ENCODE measurements around the gene LHFPL6. TPM values are rescaled to one million over a fixed set of nuclear protein-coding genes. Genes with fewer than 3 reads are reported as not detected.

LHFPL6 gene
- total RNA-seq, 1 experiment from 2014 or later, result 8.9 TPM

GRCh38 chr13:39462906-39463305 lies 140.1 kb downstream of the LHFPL6 start:
- POLR2A ChIA-PET, result no interaction called here
- Mint-ChIP-seq H3K4me1 (ENCODE audit: insufficient read depth, unreplicated experiment) (no peaks in the 10 kb centered on the region), H3K36me3 (ENCODE audit: insufficient read depth, unreplicated experiment) (no peaks in the 10 kb centered on the region), H3K9me3 (ENCODE audit: unreplicated experiment) (no peaks in the 10 kb centered on the region), H3K27ac (ENCODE audit: low read depth, unreplicated experiment) (no peak overlapping the region), H3K27me3 (ENCODE audit: insufficient read depth, unreplicated experiment) (no peaks in the 10 kb centered on the region), H3K4me3 (ENCODE audit: unreplicated experiment) (no peak overlapping the region)
- no peak for TF ChIP-seq CTCF (IDR thresholded peaks at IDR 0.05; ENCODE audit: unreplicated experiment)
- BruUV-seq (replicated peaks), result no TSS peak
- intact Hi-C loops (cut with micrococcal nuclease), result no loop called here
- CTCF ChIA-PET, result no interaction called here
- no peak for DNase-seq (ENCODE audit: unreplicated experiment)

- Mint-ChIP-seq H3K4me3 (ENCODE audit: unreplicated experiment) (no peak overlapping the region), H3K27ac (ENCODE audit: low read depth, unreplicated experiment) (no peak overlapping the region), H3K27me3 (ENCODE audit: insufficient read depth, unreplicated experiment) (no peaks in the 10 kb centered on the region), H3K36me3 (ENCODE audit: insufficient read depth, unreplicated experiment) (no peaks in the 10 kb centered on the region), H3K4me1 (ENCODE audit: insufficient read depth, unreplicated experiment) (no peaks in the 10 kb centered on the region), H3K9me3 (ENCODE audit: unreplicated experiment) (no peaks in the 10 kb centered on the region)
- POLR2A ChIA-PET, result no interaction called here
- no TSS peak for BruUV-seq (replicated peaks)
- DNase-seq (ENCODE audit: unreplicated experiment), result no peak
- CTCF ChIA-PET, result no interaction called here
- intact Hi-C loops (cut with micrococcal nuclease), result no loop called here
- TF ChIP-seq CTCF (IDR thresholded peaks at IDR 0.05; ENCODE audit: unreplicated experiment), result no peak
Measured at GRCh38 chr13:39462428-39462827, 140.6 kb downstream of the LHFPL6 start.

GRCh38 chr13:39461685-39462266 lies 141.2 kb downstream of the LHFPL6 start:
- Mint-ChIP-seq H3K27me3 (ENCODE audit: insufficient read depth, unreplicated experiment) (no peaks in the 10 kb centered on the region), H3K9me3 (ENCODE audit: unreplicated experiment) (no peaks in the 10 kb centered on the region), H3K4me1 (ENCODE audit: insufficient read depth, unreplicated experiment) (no peaks in the 10 kb centered on the region), H3K36me3 (ENCODE audit: insufficient read depth, unreplicated experiment) (no peaks in the 10 kb centered on the region), H3K27ac (ENCODE audit: low read depth, unreplicated experiment) (no peak overlapping the region), H3K4me3 (ENCODE audit: unreplicated experiment) (no peak overlapping the region)
- TF ChIP-seq CTCF (IDR thresholded peaks at IDR 0.05; ENCODE audit: unreplicated experiment), result no peak
- DNase-seq (ENCODE audit: unreplicated experiment), result no peak
- no TSS peak for BruUV-seq (replicated peaks)
- ChIA-PET CTCF (no interaction called here), POLR2A (interaction anchor here (1.1 kb wide), 1 partner anchor 14 kb away, joined by 3 read pairs; no protein-coding TSS in a partner anchor)
- intact Hi-C loops (cut with micrococcal nuclease), result no loop called here

GRCh38 chr13:39457274-39457673 lies 145.7 kb downstream of the LHFPL6 start:
- no peak overlapping the region for H3K27ac Mint-ChIP-seq (ENCODE audit: low read depth, unreplicated experiment)
- ChIA-PET CTCF (no interaction called here), POLR2A (no interaction called here)
- H3K36me3 Mint-ChIP-seq (ENCODE audit: insufficient read depth, unreplicated experiment), result no peaks in the 10 kb centered on the region
- H3K9me3 Mint-ChIP-seq (ENCODE audit: unreplicated experiment), result no peaks in the 10 kb centered on the region
- no peaks in the 10 kb centered on the region for H3K4me1 Mint-ChIP-seq (ENCODE audit: insufficient read depth, unreplicated experiment)
- DNase-seq (ENCODE audit: unreplicated experiment), result no peak
- no TSS peak for BruUV-seq (replicated peaks)
- no peaks in the 10 kb centered on the region for H3K27me3 Mint-ChIP-seq (ENCODE audit: insufficient read depth, unreplicated experiment)
- H3K4me3 Mint-ChIP-seq (ENCODE audit: unreplicated experiment), result no peak overlapping the region
- intact Hi-C loops (cut with micrococcal nuclease), result no loop called here
- TF ChIP-seq CTCF (IDR thresholded peaks at IDR 0.05; ENCODE audit: unreplicated experiment), result no peak

Measured in MCF 10A (cell line).